Measurements from ENCODE around the gene GGTLC3. TPM values are rescaled to one million over a fixed set of nuclear protein-coding genes. Genes with fewer than 3 reads are reported as not detected.
"Not testable (repeated sequence)": the region's sequence is repeated elsewhere in the genome, so short reads cannot be mapped to it uniquely, and the experiment has no call there.

GGTLC3 gene
- total RNA-seq, 1 donor from 2014 or later, result not detected

DNA sequence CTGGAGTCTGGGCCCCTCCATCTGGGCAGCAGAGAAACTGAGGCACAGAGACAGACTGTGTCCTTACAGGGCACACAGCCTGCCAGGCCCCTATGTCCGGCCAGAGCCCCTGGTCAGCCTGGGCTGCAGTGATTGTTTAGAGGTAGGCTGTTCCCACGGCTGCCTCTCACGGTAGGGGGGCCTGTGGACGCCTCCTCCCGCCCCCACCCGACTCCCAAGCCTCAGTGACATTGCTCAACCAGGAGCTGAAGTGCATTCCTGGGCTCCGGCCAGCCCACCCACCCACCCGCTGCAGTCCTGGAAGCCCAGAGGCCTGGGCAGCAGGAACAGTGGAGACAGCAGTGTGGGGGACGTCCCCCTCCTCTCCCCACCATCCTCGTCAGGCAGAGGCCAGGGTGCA, 4.5 kb downstream of the GGTLC3 start:
- intact Hi-C loops (cut with micrococcal nuclease), result not testable (repeated sequence)

DNA sequence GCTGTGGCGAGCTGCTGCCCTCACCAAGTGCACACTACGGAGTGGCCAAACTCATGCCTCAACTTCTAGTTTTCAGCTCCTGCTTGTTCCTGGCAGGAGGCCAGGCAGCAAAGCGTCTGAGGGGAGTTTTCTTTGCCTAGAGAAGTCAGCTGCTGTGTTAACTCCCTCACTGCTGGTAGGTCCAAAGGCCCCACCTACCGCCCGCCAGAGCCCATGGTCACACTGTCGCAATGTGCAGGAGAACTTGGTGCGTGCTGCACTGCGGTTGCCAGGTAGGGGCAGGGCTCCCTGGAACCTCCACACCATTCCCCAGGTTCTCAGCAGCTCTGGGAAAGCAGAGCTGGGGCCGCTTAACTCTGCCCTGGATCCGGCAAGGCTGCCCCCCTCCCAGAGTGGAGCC, 5.6 kb downstream of the GGTLC3 start:
- intact Hi-C loops (cut with micrococcal nuclease), result not testable (repeated sequence)

DNA sequence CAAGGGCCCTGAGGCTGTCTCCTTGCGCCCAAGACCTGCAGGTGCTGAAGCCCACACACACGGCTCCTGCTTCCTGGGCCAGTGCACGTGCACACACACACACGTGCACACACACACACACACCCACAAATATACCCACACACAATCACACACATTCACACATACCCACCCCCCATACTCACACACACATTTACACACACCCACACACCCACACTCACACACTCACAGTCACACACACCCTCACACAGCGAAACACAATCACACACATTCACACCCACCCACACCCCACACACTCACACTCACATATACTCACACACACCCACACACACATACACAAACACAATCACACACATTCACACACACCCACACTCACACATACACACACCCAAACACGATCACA, 6.6 kb downstream of the GGTLC3 start:
- intact Hi-C loops (cut with micrococcal nuclease), result not testable (repeated sequence)

DNA sequence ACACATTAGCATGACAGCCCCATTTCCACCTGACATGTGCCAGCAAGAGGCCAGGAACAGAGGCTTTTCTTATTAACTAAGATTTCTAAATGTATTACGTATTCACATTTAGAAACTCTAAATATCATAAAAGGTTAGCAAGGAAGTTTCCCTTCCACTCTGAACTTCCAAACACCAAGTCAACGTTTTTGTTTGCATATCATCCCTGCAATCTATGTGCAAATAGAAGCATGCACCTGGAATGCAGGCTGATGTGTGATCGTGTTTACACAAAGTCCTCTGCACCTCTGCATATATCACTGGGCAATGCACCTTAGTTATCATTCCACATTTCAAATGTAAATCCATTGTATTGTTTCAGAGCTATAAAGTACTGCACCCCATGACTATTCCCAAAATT, 21.7 kb downstream of the GGTLC3 start:
- intact Hi-C loops (cut with micrococcal nuclease), result not testable (repeated sequence)

Other genes starting within 250 kb of the GGTLC3 start
- 0.32 TPM in 1 of 2 replicates, not detected in the other for gene TMEM191B, start 9.6 kb upstream of the GGTLC3 start, total RNA-seq
- gene RIMBP3, start 93.8 kb upstream of the GGTLC3 start, total RNA-seq, result 0.64 and 0.73 TPM in 2 replicates

Data from T-helper 2 cell treated with Interferon-gamma antibody and Interleukin-4, amounts not matched to agents 100 ng/mL and 5 ng/mL, for 36 hours (primary cell).